ENCODE results near the gene SCMH1.

The SCMH1 gene

GRCh38 chr1:41110286-41110685 lies 131.8 kb downstream of the SCMH1 start:
- H3K9me3 ChIP-seq (replicated peaks in 1 of 11), result no peaks in the 10 kb centered on the region
- H3K27ac ChIP-seq, result no peak overlapping the region
- H3K4me3 ChIP-seq, result no peak overlapping the region
- H3K27me3 ChIP-seq, result no peaks in the 10 kb centered on the region
- peaks cover 32 to 95% (median 85%) of the 10 kb centered on the region in 11 experiments for H3K36me3 ChIP-seq
- peak overlapping the region in 1 of 11 experiments; percentile 37; a peak in 2 of 22 replicates for H3K4me2 ChIP-seq
- TF ChIP-seq Cebpa-rat (IDR thresholded peaks at IDR 0.05), result no peak
- H3K9ac ChIP-seq, result no peak overlapping the region
- peaks cover 0 to 18% (median 0%) of the 10 kb centered on the region in 10 experiments; a peak in 6 of 20 replicates for H3K4me1 ChIP-seq
- H4K20me1 ChIP-seq, result no peaks in the 10 kb centered on the region

DNA sequence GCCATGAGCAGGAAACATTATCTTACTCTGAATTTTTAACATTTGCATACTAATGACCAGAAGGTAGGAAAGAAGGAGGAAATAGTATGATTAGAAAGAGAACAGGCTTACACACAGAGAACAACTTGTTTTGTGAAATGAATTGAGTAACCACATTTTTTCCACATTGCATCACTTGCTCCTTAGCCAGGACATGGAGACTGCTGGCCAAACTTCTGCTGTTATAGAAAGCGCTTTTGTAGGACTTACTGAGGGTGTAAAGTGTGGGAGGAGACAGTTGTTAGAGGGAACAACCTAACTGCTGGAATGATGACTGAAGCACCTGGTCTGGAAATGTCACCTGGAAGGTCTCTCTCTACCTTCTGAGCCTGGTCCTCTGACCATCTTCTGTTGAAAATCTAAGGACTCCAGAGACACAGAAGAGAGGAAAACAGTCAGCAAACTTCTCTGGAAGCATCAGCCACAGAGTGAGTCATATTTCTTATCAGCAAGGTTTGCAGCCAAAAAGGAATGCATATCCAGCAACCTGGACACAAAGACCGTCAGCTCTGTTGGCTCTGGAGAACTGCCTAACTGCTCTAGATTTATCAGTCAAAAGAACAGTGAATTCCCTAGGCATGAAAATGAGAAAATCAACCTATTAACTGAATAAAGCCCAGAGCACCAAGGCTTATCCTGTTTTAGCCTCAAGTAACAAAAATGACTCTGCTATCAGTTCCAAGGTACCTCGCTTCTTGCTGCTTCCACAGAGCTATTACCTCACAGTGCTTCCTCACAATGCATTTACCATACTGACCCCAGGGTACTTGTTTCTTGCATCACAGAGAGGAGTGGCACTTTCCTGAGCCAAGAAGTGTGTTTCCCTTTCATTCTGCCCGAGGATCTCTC lies 132.6 kb downstream of the SCMH1 start:
- Histone ChIP-seq H3K4me3 (no peak overlapping the region), H3K36me3 (peaks cover 29 to 90% (median 77%) of the 10 kb centered on the region in 11 experiments), H3K4me1 (peaks cover 0 to 23% (median 4%) of the 10 kb centered on the region in 10 experiments; a peak in 16 of 20 replicates), H3K4me2 (peak overlapping the region in 3 of 11 experiments; percentile 33 to 43 (median 37); a peak in 6 of 22 replicates), H4K20me1 (no peaks in the 10 kb centered on the region), H3K27me3 (no peaks in the 10 kb centered on the region), H3K9ac (no peak overlapping the region), H3K27ac (no peak overlapping the region), H3K9me3 (replicated peaks in 1 of 11) (no peaks in the 10 kb centered on the region)
- TF ChIP-seq Cebpa-rat (IDR thresholded peaks at IDR 0.05), result no peak

DNA sequence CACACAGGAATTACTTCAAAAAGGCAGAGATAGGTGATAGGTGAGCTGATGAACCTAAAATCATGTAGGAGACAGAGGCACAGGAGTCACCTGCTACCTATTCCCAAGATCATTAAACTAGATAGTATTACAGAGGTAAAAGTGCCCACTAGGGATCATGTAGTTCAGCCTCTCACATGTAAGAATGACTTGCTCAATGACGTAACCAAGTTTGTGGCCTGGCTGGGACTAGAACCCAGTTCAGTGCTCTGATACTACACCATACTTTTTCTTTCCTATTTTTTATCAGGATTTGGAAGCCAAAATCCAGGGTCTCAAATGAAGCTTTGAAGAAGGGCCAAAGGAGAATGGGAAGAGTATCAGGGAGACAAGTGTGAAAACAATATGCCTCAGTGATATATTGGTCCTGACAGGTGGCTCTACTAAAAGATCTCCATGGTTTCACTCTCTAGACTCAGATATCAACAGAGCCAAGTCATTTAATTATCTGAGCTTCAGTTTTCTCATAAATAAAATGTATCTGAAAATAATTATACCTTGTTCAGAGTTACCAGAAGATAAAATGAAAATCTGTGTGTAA lies 133.3 kb downstream of the SCMH1 start:
- Histone ChIP-seq H3K9me3 (replicated peaks in 1 of 11) (no peaks in the 10 kb centered on the region), H3K4me2 (0 out of 22 replicates have a peak overlapping the region, but pooled peaks of 1 of the 11 experiments have one; percentile 37), H3K9ac (no peak overlapping the region), H3K4me3 (no peak overlapping the region), H3K27ac (no peak overlapping the region), H3K4me1 (peaks cover 5 to 31% (median 12%) of the 10 kb centered on the region in 10 experiments; a peak in 19 of 20 replicates), H4K20me1 (no peaks in the 10 kb centered on the region), H3K27me3 (no peaks in the 10 kb centered on the region), H3K36me3 (peaks cover 24 to 83% (median 70%) of the 10 kb centered on the region in 11 experiments)
- no peak for TF ChIP-seq Cebpa-rat (IDR thresholded peaks at IDR 0.05)

- no peak overlapping the region for H3K4me3 ChIP-seq
- H3K4me2 ChIP-seq, result peak overlapping the region in 7 of 11 experiments; percentile 8 to 60 (median 36); a peak in 12 of 22 replicates
- H3K9me3 ChIP-seq (replicated peaks in 1 of 11), result no peaks in the 10 kb centered on the region
- peaks cover 10 to 22% (median 16%) of the 10 kb centered on the region in 10 experiments; a peak in 19 of 20 replicates for H3K4me1 ChIP-seq
- H3K36me3 ChIP-seq, result peaks cover under 1 to 77% (median 48%) of the 10 kb centered on the region in 11 experiments; a peak in 20 of 22 replicates
- no peaks in the 10 kb centered on the region for H4K20me1 ChIP-seq
- TF ChIP-seq Cebpa-rat (IDR thresholded peaks at IDR 0.05), result no peak
- H3K9ac ChIP-seq, result no peak overlapping the region
- no peaks in the 10 kb centered on the region for H3K27me3 ChIP-seq
- no peak overlapping the region for H3K27ac ChIP-seq
These were observed 138.3 kb downstream of the SCMH1 start for GRCh38 chr1:41103766-41104165.

- peaks cover 10 to 21% (median 16%) of the 10 kb centered on the region in 10 experiments; a peak in 19 of 20 replicates for H3K4me1 ChIP-seq
- H3K27me3 ChIP-seq, result no peaks in the 10 kb centered on the region
- no peak overlapping the region for H3K4me2 ChIP-seq
- peaks cover 0 to 70% (median 41%) of the 10 kb centered on the region in 11 experiments; a peak in 19 of 22 replicates for H3K36me3 ChIP-seq
- H3K9ac ChIP-seq, result no peak overlapping the region
- H3K4me3 ChIP-seq, result no peak overlapping the region
- no peak for TF ChIP-seq Cebpa-rat (IDR thresholded peaks at IDR 0.05)
- no peak overlapping the region for H3K27ac ChIP-seq
- no peaks in the 10 kb centered on the region for H4K20me1 ChIP-seq
- H3K9me3 ChIP-seq (replicated peaks in 1 of 11), result no peaks in the 10 kb centered on the region
These were observed 139.5 kb downstream of the SCMH1 start for GRCh38 chr1:41102653-41103052.

- H3K4me1 ChIP-seq, result peaks cover 10 to 21% (median 16%) of the 10 kb centered on the region in 10 experiments; a peak in 19 of 20 replicates
- no peak overlapping the region for H3K4me2 ChIP-seq
- no peaks in the 10 kb centered on the region for H3K9me3 ChIP-seq (replicated peaks in 1 of 11)
- no peak overlapping the region for H3K9ac ChIP-seq
- peaks cover 0 to 70% (median 40%) of the 10 kb centered on the region in 11 experiments; a peak in 17 of 22 replicates for H3K36me3 ChIP-seq
- no peak for TF ChIP-seq Cebpa-rat (IDR thresholded peaks at IDR 0.05)
- no peak overlapping the region for H3K4me3 ChIP-seq
- no peak overlapping the region for H3K27ac ChIP-seq
- H4K20me1 ChIP-seq, result no peaks in the 10 kb centered on the region
- H3K27me3 ChIP-seq, result no peaks in the 10 kb centered on the region
These were observed 140.0 kb downstream of the SCMH1 start for GRCh38 chr1:41101950-41102607.

DNA sequence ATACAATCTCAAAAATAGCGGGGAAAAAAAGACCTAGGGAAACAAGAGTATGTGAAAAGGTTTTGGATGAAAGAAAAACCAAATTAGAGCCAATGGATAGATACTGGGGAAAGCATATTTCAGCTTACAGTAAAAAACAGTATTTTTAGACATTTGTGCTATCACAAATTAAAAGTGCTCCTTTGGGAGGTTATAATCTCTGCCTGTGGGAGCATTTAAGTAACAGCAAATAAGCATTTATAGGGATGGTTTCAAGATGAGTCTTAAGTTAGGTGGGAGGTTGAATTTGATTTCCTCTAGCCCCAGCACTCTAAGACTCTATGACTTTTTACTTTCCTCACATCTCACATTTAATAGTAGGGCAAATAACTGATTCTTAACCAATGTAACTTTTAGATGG lies 141.0 kb downstream of the SCMH1 start:
- no peak for TF ChIP-seq Cebpa-rat (IDR thresholded peaks at IDR 0.05)
- no peak overlapping the region for H3K9ac ChIP-seq
- H3K36me3 ChIP-seq, result peaks cover 0 to 70% (median 42%) of the 10 kb centered on the region in 11 experiments; a peak in 19 of 22 replicates
- no peak overlapping the region for H3K27ac ChIP-seq
- no peaks in the 10 kb centered on the region for H4K20me1 ChIP-seq
- H3K9me3 ChIP-seq (replicated peaks in 1 of 11), result no peaks in the 10 kb centered on the region
- H3K4me1 ChIP-seq, result peaks cover 10 to 21% (median 16%) of the 10 kb centered on the region in 10 experiments; a peak in 19 of 20 replicates
- no peak overlapping the region for H3K4me3 ChIP-seq
- H3K4me2 ChIP-seq, result no peak overlapping the region
- no peaks in the 10 kb centered on the region for H3K27me3 ChIP-seq

DNA sequence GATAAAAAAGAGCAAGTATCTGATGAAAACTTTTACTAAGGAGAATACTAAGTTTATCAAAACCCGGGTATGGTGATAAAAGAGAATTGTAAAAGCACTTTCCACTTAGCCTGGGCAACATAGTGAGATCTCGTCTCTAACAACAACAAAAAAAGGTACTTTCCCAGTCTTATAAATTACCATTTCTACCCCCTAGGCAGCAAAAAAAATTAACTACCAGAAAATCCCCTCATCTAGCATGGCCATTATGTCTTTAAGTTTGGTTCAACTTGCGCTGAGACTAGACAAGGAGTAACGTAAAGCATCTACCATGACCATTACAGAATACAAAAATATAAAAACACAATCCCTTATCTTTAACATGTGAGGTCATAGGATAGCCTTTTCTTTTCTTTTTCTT lies 141.9 kb downstream of the SCMH1 start:
- H4K20me1 ChIP-seq, result no peaks in the 10 kb centered on the region
- H3K27me3 ChIP-seq, result no peaks in the 10 kb centered on the region
- no peaks in the 10 kb centered on the region for H3K9me3 ChIP-seq (replicated peaks in 1 of 11)
- H3K27ac ChIP-seq, result no peak overlapping the region
- no peak overlapping the region for H3K4me2 ChIP-seq
- H3K4me3 ChIP-seq, result no peak overlapping the region
- no peak for TF ChIP-seq Cebpa-rat (IDR thresholded peaks at IDR 0.05)
- H3K9ac ChIP-seq, result no peak overlapping the region
- H3K36me3 ChIP-seq, result peaks cover 0 to 76% (median 47%) of the 10 kb centered on the region in 11 experiments; a peak in 19 of 22 replicates
- H3K4me1 ChIP-seq, result peaks cover 10 to 21% (median 16%) of the 10 kb centered on the region in 10 experiments; a peak in 19 of 20 replicates
